ENCODE results near the gene IFNA13.
"Not testable (repeated sequence)": the region's sequence is repeated elsewhere in the genome, so short reads cannot be mapped to it uniquely, and the experiment has no call there.

Gene IFNA13

GRCh38 chr9:21367957-21368356, at the start of gene IFNA13:
IFNA13 (minus strand) TSS chr9:21368057; CDS start chr9:21368010, 47 bp downstream.
- DNase-seq, result no peak

GRCh38 chr9:21415493-21416267, 47.8 kb upstream of the IFNA13 start:
- DNase-seq, result no peak

- DNase-seq, result no peak
These were observed 46.5 kb upstream of the IFNA13 start for GRCh38 chr9:21414220-21414940.

- no peak for DNase-seq
These were observed 45.8 kb upstream of the IFNA13 start for GRCh38 chr9:21413624-21414023.

- no peak for DNase-seq
These were observed 45.3 kb upstream of the IFNA13 start for GRCh38 chr9:21413151-21413550.

- DNase-seq, result no peak
These were observed 44.2 kb upstream of the IFNA13 start for GRCh38 chr9:21412107-21412506.

GRCh38 chr9:21408817-21409216, 41.0 kb upstream of the IFNA13 start, which contains the start of gene IFNA8:
IFNA8 (plus strand) TSS chr9:21409117; CDS start chr9:21409177, 60 bp downstream.
- no peak for DNase-seq

- no peak for DNase-seq
These were observed 36.3 kb upstream of the IFNA13 start for GRCh38 chr9:21404146-21404545.

GRCh38 chr9:21402386-21403251, 34.8 kb upstream of the IFNA13 start:
- DNase-seq, result no peak

GRCh38 chr9:21399956-21400355, 32.1 kb upstream of the IFNA13 start:
- DNase-seq, result no peak

GRCh38 chr9:21398955-21399489, 31.2 kb upstream of the IFNA13 start:
- no peak for DNase-seq

GRCh38 chr9:21395778-21396717, 28.2 kb upstream of the IFNA13 start:
- peak; percentile 68 for DNase-seq

- DNase-seq, result no peak
These were observed 24.4 kb upstream of the IFNA13 start for GRCh38 chr9:21392270-21392669.

- DNase-seq, result no peak
These were observed 17.3 kb upstream of the IFNA13 start, which contains the start of gene IFNA2 for GRCh38 chr9:21385131-21385670. IFNA2 (minus strand) TSS chr9:21385398; CDS start chr9:21385329, 69 bp downstream.

- DNase-seq, result no peak
These were observed 15.8 kb upstream of the IFNA13 start for GRCh38 chr9:21383627-21384026.

- no peak for DNase-seq
These were observed 13.8 kb upstream of the IFNA13 start for GRCh38 chr9:21381448-21382339.

GRCh38 chr9:21371467-21371866, 3.6 kb upstream of the IFNA13 start:
- not testable (repeated sequence) for DNase-seq

- DNase-seq, result not testable (repeated sequence)
These were observed 688 bp downstream of the IFNA13 start for GRCh38 chr9:21367169-21367568.

GRCh38 chr9:21362287-21362686, 5.6 kb downstream of the IFNA13 start:
- DNase-seq, result no peak

All from activated naive CD4-positive, alpha-beta T cell treated with anti-CD3 and anti-CD28 coated beads, Interleukin-2, amount 50 U/mL, for 16 hours (primary cell).